K562 (cell line): ENCODE data around the gene PSMG3. TPM values are rescaled to one million over a fixed set of nuclear protein-coding genes. Genes with fewer than 3 reads are reported as not detected.

Experiments used
- CREBBP ChIP-seq: IDR thresholded peaks from one replicate; pipeline ENCODE4 v1.6.1; 2012; ENCODE audit warnings: low read depth, mild to moderate bottlenecking, control low read depth, inconsistent platforms, low read length
- CTCF ChIP-seq, 3 experiments: IDR thresholded peaks in 2 of 3; conservative IDR thresholded peaks in 1 of 3; 2 replicates each; pipeline ENCODE4 v1.5.1; 2011 to 2012; ENCODE audit warnings: low read length in 3 of 3, mild to moderate bottlenecking in 3 of 3, control low read depth in 2 of 3, improper control_type of control experiment in 1 of 3, inconsistent platforms in 1 of 3, low read depth in 1 of 3, mixed read lengths in 1 of 3, moderate library complexity in 1 of 3; ENCODE audit not compliant: insufficient read depth in 2 of 3
- POLR2G ChIP-seq: fragments of 200-400 bp; formaldehyde crosslinking; IDR thresholded peaks from 2 replicates; pipeline ENCODE4 v1.6.1; 2017; ENCODE audit warnings: low read depth, mild to moderate bottlenecking, antibody characterized with exemption, low read length, moderate library complexity
- SNAPC5 ChIP-seq: fragments of 250-450 bp; sonication (Bioruptor Pico); IDR thresholded peaks from 2 replicates; pipeline ENCODE4 v1.8.0; 2021; ENCODE audit warnings: moderate library complexity, mild to moderate bottlenecking, inconsistent platforms
- ZBTB33 ChIP-seq: sonication (generic); formaldehyde crosslinking; IDR thresholded peaks from 2 replicates; pipeline ENCODE4 v1.8.1; 2023; ENCODE audit warnings: mild to moderate bottlenecking, missing genetic modification reagents
- ZBTB7A ChIP-seq: IDR thresholded peaks from 2 replicates; pipeline ENCODE4 v1.6.1; 2011; ENCODE audit warnings: low read depth, mild to moderate bottlenecking, low read length, moderate library complexity, borderline replicate concordance; ENCODE audit not compliant: control insufficient read depth
- polyA plus RNA-seq, 8 experiments: library from polyadenylated mRNA; depleted of rRNA in 4 of 8; stranded (reverse) in 5 of 8; unstranded in 3 of 8; fragments of >200 nt; fragmentation: Nextera tagmentation in 2 of 8; fragmentation: Illumina TruSeq in 1 of 8; extraction: Ambion mirVana in 2 of 8; extraction: Trizol in 1 of 8; gene quantifications; 2 replicates each; pipeline versions ENCODE4 v1.2.1 to v1.2.3, GENCODE V29; 2011 to 2014; ENCODE audit warnings: inconsistent platforms in 1 of 8, missing spikeins in 1 of 8
- total RNA-seq, 7 experiments: library from RNA; depleted of rRNA in 6 of 7; stranded (reverse); fragments of >200 nt in 6 of 7; fragmentation: Illumina TruSeq in 2 of 7; extraction: Trizol in 2 of 7; gene quantifications; 2 replicates each; pipeline versions ENCODE4 v1.2.1 to v1.2.3, GENCODE V29; 2011 to 2021; ENCODE audit warnings: low replicate concordance in 1 of 7

The PSMG3 gene
- total and polyA plus RNA-seq, 9 of the 15 experiments (the other 6 are each of a cell fraction or from before 2014, with no cell fraction given), result 34.8 to 122 (median 80.1) TPM

- TF ChIP-seq ZBTB33 (CRISPR knock-in tag) (peak; percentile 31; the same call in 1 of the 2 replicates), CTCF (IDR thresholded peaks at IDR 0.05 in 2 of 3, conservative IDR thresholded peaks at IDR 0.05 in 1 of 3; ENCODE audit: insufficient read depth in 2 of 3, low read depth in 1 of 3, low read length in 3 of 3) (peak in 1 of 3 experiments; percentile 41; a peak in 2 of 6 replicates), CREBBP (no peak), ZBTB7A (0 out of 2 replicates have a peak, but pooled peaks have one; percentile 23), POLR2G (peak; percentile 11; the same call in 1 of the 2 replicates), SNAPC5 (CRISPR knock-in tag) (no peak)
- TF ChIP-seq, all 486 proteins: peak for 5
Observed at GRCh38 chr7:1545417-1546246, 24.2 kb downstream of the PSMG3 start (continued).
